ENCODE data around the gene ITGB6. TPM values are rescaled to one million over a fixed set of nuclear protein-coding genes. Genes with fewer than 3 reads are reported as not detected.
"Not testable (repeated sequence)": the region's sequence is repeated elsewhere in the genome, so short reads cannot be mapped to it uniquely, and the experiment has no call there.

Gene ITGB6
- total and polyA plus RNA-seq, 2 donors from 2014 or later: 13.4 to 302 TPM

DNA sequence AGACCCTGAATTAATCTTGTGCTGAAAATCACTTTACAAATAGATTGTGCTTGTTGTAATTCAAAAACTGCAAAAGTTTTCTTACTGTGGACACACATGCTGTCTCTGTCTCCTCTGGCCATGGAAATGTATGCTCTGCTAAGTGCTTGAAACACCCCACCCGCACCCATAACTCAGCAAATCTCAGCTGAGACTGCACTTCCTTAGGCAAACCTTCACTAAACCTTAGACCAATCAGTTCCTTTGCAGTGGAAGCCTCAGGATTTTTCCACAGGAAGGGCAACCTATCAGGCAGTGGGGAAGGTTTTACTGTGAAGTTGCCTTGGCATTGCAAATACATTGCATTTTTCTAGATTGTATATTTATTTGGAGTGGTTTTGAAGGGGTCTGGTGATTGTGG is 75.5 kb downstream of the ITGB6 start:
- FAIRE-seq (no peak), DNase-seq (no peak)
- H3K27ac ChIP-seq (ENCODE audit: low read depth in 2 of 2, low read length in 2 of 2): no peak overlapping the region
- no peak overlapping the region for H3K9ac ChIP-seq (ENCODE audit: low read length in 3 of 3)
- intact Hi-C loops (cut with DNase I): no loop called here
- H3K4me3 ChIP-seq (ENCODE audit: low read length in 3 of 3): no peak overlapping the region
- no peaks in the 10 kb centered on the region for H3K36me3 ChIP-seq (ENCODE audit: control insufficient read depth in 2 of 3, insufficient read depth in 3 of 3, low read length in 3 of 3)
- H3K9me3 ChIP-seq (ENCODE audit: control insufficient read depth in 2 of 3, insufficient read depth in 1 of 3, low read length in 3 of 3): no peaks in the 10 kb centered on the region
- no peaks in the 10 kb centered on the region for H3K4me1 ChIP-seq (ENCODE audit: control insufficient read depth in 2 of 3, insufficient read depth in 2 of 3, low read depth in 1 of 3, low read length in 3 of 3)
- TF ChIP-seq CTCF (IDR thresholded peaks at IDR 0.05; ENCODE audit: borderline replicate concordance, extremely low read depth, insufficient read depth): no peak
- no peaks in the 10 kb centered on the region for H3K27me3 ChIP-seq (ENCODE audit: control insufficient read depth, insufficient read depth, low read length)

- intact Hi-C loops (cut with DNase I); H3K9me3 ChIP-seq (ENCODE audit: control insufficient read depth in 2 of 3, insufficient read depth in 1 of 3, low read length in 3 of 3); H3K9ac ChIP-seq (ENCODE audit: low read length in 3 of 3); FAIRE-seq; H3K27me3 ChIP-seq (ENCODE audit: control insufficient read depth, insufficient read depth, low read length); H3K4me3 ChIP-seq (ENCODE audit: low read length in 3 of 3); H3K4me1 ChIP-seq (ENCODE audit: control insufficient read depth in 2 of 3, insufficient read depth in 2 of 3, low read depth in 1 of 3, low read length in 3 of 3); DNase-seq; H3K36me3 ChIP-seq (ENCODE audit: control insufficient read depth in 2 of 3, insufficient read depth in 3 of 3, low read length in 3 of 3); H3K27ac ChIP-seq (ENCODE audit: low read depth in 2 of 2, low read length in 2 of 2): not testable (repeated sequence)
These were observed 85.4 kb downstream of the ITGB6 start for GRCh38 chr2:160114721-160115120.

DNA sequence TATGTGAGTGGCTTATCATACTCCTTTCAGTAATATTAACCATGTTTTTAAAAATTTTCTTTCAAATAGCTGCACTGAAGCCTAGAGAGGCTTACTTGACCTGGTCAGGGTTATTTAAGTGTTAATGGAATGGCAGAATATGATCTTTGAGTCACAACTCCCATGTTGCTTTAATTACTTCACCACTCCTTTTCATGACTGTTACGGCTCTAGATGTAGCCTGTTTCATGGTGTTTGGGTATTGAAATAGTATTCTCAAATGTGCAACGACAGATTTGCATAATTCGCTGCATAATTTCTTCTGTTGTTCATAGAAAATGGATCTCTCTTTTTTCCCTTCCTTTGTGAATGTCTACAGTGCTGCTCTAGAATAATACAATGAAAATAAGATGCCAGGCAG is 86.1 kb downstream of the ITGB6 start:
- no peaks in the 10 kb centered on the region for H3K36me3 ChIP-seq (ENCODE audit: control insufficient read depth in 2 of 3, insufficient read depth in 3 of 3, low read length in 3 of 3)
- no peaks in the 10 kb centered on the region for H3K9me3 ChIP-seq (ENCODE audit: control insufficient read depth in 2 of 3, insufficient read depth in 1 of 3, low read length in 3 of 3)
- intact Hi-C loops (cut with DNase I): no loop called here
- H3K4me3 ChIP-seq (ENCODE audit: low read length in 3 of 3): no peak overlapping the region
- H3K27me3 ChIP-seq (ENCODE audit: control insufficient read depth, insufficient read depth, low read length): no peaks in the 10 kb centered on the region
- H3K27ac ChIP-seq (ENCODE audit: low read depth in 2 of 2, low read length in 2 of 2): no peak overlapping the region
- no peaks in the 10 kb centered on the region for H3K4me1 ChIP-seq (ENCODE audit: control insufficient read depth in 2 of 3, insufficient read depth in 2 of 3, low read depth in 1 of 3, low read length in 3 of 3)
- no peak for TF ChIP-seq CTCF (IDR thresholded peaks at IDR 0.05; ENCODE audit: borderline replicate concordance, extremely low read depth, insufficient read depth)
- no peak for FAIRE-seq
- no peak for DNase-seq
- H3K9ac ChIP-seq (ENCODE audit: low read length in 3 of 3): no peak overlapping the region

- no peak for TF ChIP-seq CTCF (IDR thresholded peaks at IDR 0.05; ENCODE audit: borderline replicate concordance, extremely low read depth, insufficient read depth)
- Histone ChIP-seq H3K9ac (ENCODE audit: low read length in 3 of 3) (no peak overlapping the region), H3K4me1 (ENCODE audit: control insufficient read depth in 2 of 3, insufficient read depth in 2 of 3, low read depth in 1 of 3, low read length in 3 of 3) (no peaks in the 10 kb centered on the region), H3K4me3 (ENCODE audit: low read length in 3 of 3) (no peak overlapping the region), H3K27me3 (ENCODE audit: control insufficient read depth, insufficient read depth, low read length) (no peaks in the 10 kb centered on the region), H3K27ac (ENCODE audit: low read depth in 2 of 2, low read length in 2 of 2) (no peak overlapping the region), H3K9me3 (ENCODE audit: control insufficient read depth in 2 of 3, insufficient read depth in 1 of 3, low read length in 3 of 3) (no peaks in the 10 kb centered on the region), H3K36me3 (ENCODE audit: control insufficient read depth in 2 of 3, insufficient read depth in 3 of 3, low read length in 3 of 3) (no peaks in the 10 kb centered on the region)
- FAIRE-seq: no peak
- no peak for DNase-seq
- intact Hi-C loops (cut with DNase I): no loop called here
These were observed 87.9 kb downstream of the ITGB6 start for GRCh38 chr2:160111951-160112798.

Measured in kidney (tissue), 14 donors.